Mesodermal cell (in vitro differentiated cells): Measurements from ENCODE around the gene PPP1R37.
"Not testable (repeated sequence)": the region's sequence is repeated elsewhere in the genome, so short reads cannot be mapped to it uniquely, and the experiment has no call there.

ENCODE experiments used
- H3K27ac ChIP-seq: 2 replicates; pipeline ENCODE4 v1.7.0; 2013; ENCODE audit warnings: mild to moderate bottlenecking, low read depth, low read length, moderate library complexity; ENCODE audit not compliant: severe bottlenecking
- H3K36me3 ChIP-seq: 2 replicates; pipeline ENCODE4 v1.7.1; 2013; ENCODE audit warnings: mild to moderate bottlenecking, low read length, moderate library complexity; ENCODE audit not compliant: control insufficient read depth, insufficient read depth
- H3K4me1 ChIP-seq: one replicate; pipeline ENCODE4 v1.7.1; 2013; ENCODE audit warnings: mild to moderate bottlenecking, low read length; ENCODE audit not compliant: insufficient read depth, control insufficient read depth, poor library complexity, severe bottlenecking
- H3K4me3 ChIP-seq: 2 replicates; pipeline ENCODE4 v1.7.0; 2013; ENCODE audit warnings: low read length, control low read depth, mild to moderate bottlenecking; ENCODE audit not compliant: insufficient read depth, poor library complexity, severe bottlenecking; ENCODE audit errors: extremely low read depth
- H3K9me3 ChIP-seq: 2 replicates; pipeline ENCODE4 v1.7.1; 2013; ENCODE audit warnings: mild to moderate bottlenecking, low read length, moderate library complexity; ENCODE audit not compliant: control insufficient read depth
- WGBS, 2 experiments: methylation state at CpG; one replicate each; pipeline ENCODE4 v1.1.5; 2013; ENCODE audit warnings: missing lambda C conversion rate in 2 of 2; ENCODE audit not compliant: insufficient coverage in 2 of 2; 5-methylcytosine and 5-hydroxymethylcytosine counted together

The PPP1R37 gene

DNA sequence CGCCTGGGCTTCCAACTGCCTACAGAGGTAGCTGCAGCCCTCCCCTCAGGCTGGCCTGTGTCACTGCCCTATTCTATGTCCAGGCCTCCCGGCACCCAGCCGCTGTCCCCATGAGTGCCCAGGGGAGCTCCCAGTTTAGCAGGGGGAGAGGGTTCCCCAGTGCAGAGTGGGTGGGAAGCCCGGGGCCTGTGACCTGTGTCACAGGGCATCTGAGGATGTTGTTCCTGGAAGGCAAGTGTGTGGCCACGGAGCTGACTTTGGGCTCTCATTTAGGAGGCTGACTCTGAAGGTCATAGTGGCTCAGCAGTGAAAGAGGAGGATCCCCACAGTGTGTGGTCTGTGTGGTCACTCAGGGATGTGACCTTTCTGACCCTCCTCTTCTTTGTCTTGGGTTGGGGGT lies 25.1 kb downstream of the PPP1R37 start:
- no peaks in the 10 kb centered on the region for H3K9me3 ChIP-seq
- peaks cover 2% of the 10 kb centered on the region for H3K36me3 ChIP-seq
- no peak overlapping the region for H3K4me3 ChIP-seq
- no peaks in the 10 kb centered on the region for H3K4me1 ChIP-seq
- 94 to 100% methylated on average over 4 to 5 of the region's 5 CpGs for WGBS, 2 experiments
- no peak overlapping the region for H3K27ac ChIP-seq

DNA sequence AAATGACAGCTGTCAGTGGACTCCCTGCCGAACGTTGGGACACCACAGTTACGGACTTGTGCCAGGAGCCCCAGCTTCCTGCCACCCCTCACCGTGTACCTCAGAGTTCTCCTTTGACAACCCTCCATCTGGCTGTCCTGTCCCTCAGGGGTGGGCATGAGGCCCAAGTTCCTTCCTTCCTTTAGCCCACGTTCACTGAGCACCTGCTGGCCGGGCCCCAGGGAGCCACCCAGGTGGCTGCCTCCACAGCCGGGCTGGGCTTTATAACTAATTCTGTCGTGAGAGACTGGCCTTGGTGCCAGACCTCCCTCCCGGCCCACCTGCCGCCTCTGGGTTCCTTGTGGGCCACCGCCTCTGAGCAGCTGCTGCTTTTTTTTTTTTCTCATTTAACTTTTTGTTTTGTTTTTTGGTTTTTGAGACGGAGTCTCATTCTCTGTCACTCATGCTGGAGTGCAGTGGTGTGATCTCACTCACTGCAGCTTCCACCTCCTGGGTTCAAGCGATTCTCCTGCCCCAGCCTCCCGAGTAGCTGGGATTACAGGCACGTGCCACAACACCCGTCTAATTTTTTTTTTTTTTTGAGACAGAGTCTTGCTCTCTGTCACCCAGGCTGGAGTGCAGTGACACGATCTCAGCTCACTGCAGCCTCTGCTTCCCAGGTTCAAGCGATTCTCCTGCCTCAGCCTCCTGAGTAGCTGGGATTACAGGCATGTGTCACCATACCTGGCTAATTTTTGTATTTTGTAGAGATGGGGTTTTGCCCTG lies 25.8 kb downstream of the PPP1R37 start:
- H3K4me1 ChIP-seq, H3K9me3 ChIP-seq, H3K4me3 ChIP-seq, H3K36me3 ChIP-seq, H3K27ac ChIP-seq: not testable (repeated sequence)
- WGBS, 2 experiments, result 91 to 92% methylated on average over 15 of the region's 18 CpGs

DNA sequence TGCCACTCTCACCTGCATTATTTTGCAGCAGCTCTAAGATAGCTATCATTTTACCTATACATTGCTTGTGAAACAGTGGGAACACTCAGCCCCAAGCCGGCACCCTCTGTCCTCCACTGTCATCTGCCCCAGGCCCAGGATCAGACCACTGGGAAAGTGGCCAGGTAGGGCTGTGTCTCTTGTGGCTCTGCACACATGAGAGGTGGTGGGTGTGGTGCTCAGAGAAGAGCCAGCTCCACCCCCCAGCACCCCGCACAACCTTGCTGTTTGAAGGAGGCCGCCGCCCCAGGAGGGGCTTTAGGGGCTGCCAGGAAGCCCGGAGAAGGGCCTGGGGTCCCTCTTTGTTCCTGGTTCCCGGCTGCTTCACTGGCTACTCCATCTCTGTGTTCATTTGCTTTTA lies 26.6 kb downstream of the PPP1R37 start:
- 88 to 94% methylated on average over 3 to 5 of the region's 6 CpGs for WGBS, 2 experiments
- Histone ChIP-seq H3K36me3 (no peaks in the 10 kb centered on the region), H3K4me3 (no peak overlapping the region), H3K9me3 (no peaks in the 10 kb centered on the region), H3K4me1 (no peaks in the 10 kb centered on the region), H3K27ac (no peak overlapping the region)

DNA sequence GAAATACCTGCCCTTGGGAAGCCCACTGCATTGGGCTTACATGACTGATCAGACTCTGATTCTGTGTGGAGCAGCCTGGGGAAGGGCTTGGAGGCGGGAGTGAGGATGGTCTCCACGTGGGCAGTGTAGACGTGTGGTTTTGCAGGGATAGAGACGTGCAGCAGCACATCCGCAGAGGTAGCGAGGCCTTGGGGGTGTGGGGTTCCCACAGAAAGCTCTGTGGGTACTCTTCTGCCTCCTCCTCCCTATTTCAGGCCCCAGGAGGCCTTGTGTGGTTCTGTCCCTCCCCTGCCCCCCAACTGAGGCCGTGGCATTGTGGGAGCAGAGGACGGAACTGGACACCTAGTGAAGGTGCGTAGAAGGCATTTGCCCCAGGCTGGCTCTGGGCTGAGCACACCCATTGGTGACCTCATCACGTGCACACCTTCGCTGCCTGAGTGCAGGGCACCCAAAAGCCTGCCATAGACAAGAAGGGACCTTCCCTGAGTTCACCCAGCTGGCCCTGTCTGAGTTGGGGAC lies 28.9 kb downstream of the PPP1R37 start:
- H3K4me3 ChIP-seq, result no peak overlapping the region
- no peak overlapping the region for H3K27ac ChIP-seq
- WGBS, 2 experiments, result 95% methylated on average over 7 to 11 of the region's 11 CpGs
- no peaks in the 10 kb centered on the region for H3K9me3 ChIP-seq
- peaks cover 4% of the 10 kb centered on the region for H3K36me3 ChIP-seq
- H3K4me1 ChIP-seq, result peaks cover 6% of the 10 kb centered on the region

DNA sequence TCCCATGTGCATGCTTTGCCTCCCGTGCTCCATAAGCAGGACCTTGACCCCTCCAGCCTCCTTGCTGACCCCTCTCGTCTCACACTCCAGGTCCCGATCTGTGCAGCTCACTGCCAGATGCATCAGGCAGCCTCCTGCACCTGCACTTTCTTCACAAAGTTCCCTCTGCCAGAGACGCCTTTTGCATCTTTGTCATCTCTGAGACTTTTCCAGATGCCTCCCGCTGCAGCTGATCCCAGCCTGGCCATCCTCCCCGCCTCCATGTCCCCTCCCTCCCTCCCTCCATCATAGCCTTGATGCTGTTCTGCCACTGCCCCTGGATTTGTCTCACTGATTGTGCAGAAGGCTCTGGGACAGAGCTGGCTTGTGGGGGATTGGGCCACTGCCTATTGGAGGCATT lies 29.9 kb downstream of the PPP1R37 start:
- WGBS, 2 experiments, result 85 to 94% methylated on average over 3 to 6 of the region's 6 CpGs

DNA sequence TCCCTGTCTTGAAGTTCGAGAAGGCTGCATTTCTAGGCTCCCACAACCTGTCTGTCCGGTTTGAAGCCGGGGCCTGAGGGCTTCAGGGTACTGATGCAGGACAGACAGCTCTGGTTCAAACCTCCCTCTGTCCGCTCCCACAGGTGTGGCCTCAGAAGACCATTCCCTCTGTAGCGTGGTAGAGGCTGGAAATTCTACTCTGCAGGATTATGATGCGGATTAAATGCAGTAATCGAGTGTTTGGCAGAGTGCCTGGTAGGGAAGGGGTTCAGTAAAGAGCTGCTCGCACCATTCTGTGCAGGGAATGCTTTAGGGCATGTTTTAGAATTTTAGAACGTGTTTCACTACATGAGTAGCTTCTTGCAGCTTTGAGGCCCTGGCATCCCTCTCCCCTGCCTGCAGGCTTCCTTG lies 30.5 kb downstream of the PPP1R37 start:
- Histone ChIP-seq H3K27ac (no peak overlapping the region), H3K36me3 (peaks cover 8% of the 10 kb centered on the region), H3K4me1 (peaks cover 6% of the 10 kb centered on the region), H3K9me3 (no peaks in the 10 kb centered on the region), H3K4me3 (no peak overlapping the region)
- WGBS, 2 experiments, result 92 to 95% methylated on average over 8 to 9 of the region's 9 CpGs

More for the DNA sequence above, 29.9 kb downstream of the PPP1R37 start:
- Histone ChIP-seq H3K27ac (no peak overlapping the region), H3K4me1 (peaks cover 6% of the 10 kb centered on the region), H3K36me3 (peaks cover 5% of the 10 kb centered on the region), H3K9me3 (no peaks in the 10 kb centered on the region), H3K4me3 (no peak overlapping the region)

DNA sequence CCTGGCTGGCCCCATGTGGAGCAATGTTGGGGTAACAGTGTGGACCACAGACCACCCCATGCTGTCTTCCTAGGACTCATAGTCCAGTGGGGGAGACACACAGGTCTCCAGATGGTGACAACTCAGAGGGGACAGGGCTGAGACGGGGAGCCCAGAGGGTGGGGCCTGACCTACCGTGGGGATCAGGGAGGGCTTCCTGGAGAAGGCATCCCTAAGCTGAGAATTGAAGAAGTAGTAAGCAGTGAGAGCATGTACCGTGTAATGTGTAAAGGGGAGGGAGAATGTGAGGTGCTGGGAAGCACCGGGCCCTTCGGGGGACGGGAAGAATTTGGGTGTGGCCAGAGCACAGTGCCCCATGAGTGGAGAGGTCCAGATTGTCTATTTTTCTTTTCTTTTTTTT lies 31.0 kb downstream of the PPP1R37 start:
- H3K4me3 ChIP-seq, result no peak overlapping the region
- no peak overlapping the region for H3K27ac ChIP-seq
- peaks cover 14% of the 10 kb centered on the region for H3K36me3 ChIP-seq
- peaks cover 6% of the 10 kb centered on the region for H3K4me1 ChIP-seq
- H3K9me3 ChIP-seq, result no peaks in the 10 kb centered on the region
- 87 to 100% methylated on average over 1 to 2 of the region's 6 CpGs for WGBS, 2 experiments

DNA sequence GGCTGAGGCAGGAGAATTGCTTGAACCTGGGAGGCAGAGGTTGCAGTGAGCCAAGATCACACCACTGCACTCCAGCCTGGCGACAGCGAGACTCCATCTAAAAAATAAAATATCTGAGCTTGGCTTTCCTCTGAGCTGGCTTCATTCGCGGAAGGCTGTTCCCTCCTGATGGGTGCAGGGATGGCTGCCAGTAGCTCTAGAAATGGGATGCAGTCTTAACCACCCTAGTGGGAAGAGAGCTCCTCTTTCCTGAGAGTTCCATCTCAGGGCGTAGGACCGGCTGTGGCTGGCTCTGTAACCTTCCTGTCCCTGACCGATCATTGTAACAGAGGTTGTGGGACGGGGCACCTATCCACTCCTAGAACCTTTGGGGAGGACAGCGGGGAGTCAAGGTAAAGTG lies 32.4 kb downstream of the PPP1R37 start:
- Histone ChIP-seq H3K36me3 (peaks cover 21% of the 10 kb centered on the region), H3K4me1 (peaks cover 7% of the 10 kb centered on the region), H3K9me3 (no peaks in the 10 kb centered on the region), H3K4me3 (no peak overlapping the region), H3K27ac (no peak overlapping the region)
- 90 to 98% methylated on average over 7 of the region's 9 CpGs for WGBS, 2 experiments

DNA sequence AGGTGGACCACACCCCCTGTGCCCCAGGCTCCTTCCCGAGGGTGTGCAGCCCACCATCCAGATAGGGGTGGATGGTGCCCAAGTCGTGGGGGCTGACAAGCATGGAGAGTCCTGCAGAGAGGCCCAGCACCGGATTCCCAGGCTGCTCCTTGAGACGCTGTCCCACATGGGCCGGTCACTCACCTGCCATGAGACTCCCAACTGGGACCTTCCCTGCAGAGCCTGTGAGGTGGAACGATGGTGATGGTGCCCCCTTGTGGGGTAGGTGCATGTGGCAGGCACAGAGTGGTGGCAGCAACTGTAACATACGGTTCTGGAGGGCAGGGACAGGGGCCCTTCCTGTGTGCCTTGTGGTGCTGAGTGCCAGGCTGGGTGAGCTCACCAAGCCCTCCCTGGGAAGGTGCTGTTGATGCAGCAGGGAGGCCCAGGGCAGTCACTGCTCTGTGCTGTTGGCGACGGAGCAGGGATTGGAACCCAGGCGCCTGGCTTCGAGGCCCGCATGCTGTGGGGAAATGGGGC lies 33.1 kb downstream of the PPP1R37 start:
- H3K9me3 ChIP-seq, result no peaks in the 10 kb centered on the region
- peaks cover 11% of the 10 kb centered on the region for H3K4me1 ChIP-seq
- H3K27ac ChIP-seq, result no peak overlapping the region
- peaks cover 21% of the 10 kb centered on the region for H3K36me3 ChIP-seq
- H3K4me3 ChIP-seq, result no peak overlapping the region
- WGBS, 2 experiments, result 58 to 67% methylated on average over 9 to 12 of the region's 12 CpGs

DNA sequence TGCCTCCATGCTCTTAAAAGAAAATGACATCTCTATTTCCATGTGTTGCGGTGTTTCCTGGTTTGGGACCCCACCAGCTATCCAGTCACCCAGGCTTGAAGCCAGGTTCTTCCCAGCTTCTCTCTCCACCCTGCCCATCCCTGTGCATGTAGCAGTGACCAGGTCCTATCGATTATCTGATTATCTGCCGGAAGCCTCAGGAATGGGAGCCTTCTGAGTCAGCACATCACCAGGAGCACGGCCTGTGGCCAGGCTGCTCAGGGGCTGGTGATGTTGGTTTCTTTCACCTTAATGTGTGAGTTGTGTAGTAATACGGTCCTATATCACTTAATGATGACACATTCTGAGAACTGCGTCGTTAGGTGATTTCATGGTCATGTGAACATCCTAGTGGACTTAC lies 33.7 kb downstream of the PPP1R37 start:
- WGBS, 2 experiments, result 83 to 93% methylated on average over 6 to 7 of the region's 7 CpGs
- H3K9me3 ChIP-seq, result no peaks in the 10 kb centered on the region
- no peak overlapping the region for H3K4me3 ChIP-seq
- H3K4me1 ChIP-seq, result peaks cover 11% of the 10 kb centered on the region
- H3K36me3 ChIP-seq, result peaks cover 21% of the 10 kb centered on the region
- no peak overlapping the region for H3K27ac ChIP-seq

DNA sequence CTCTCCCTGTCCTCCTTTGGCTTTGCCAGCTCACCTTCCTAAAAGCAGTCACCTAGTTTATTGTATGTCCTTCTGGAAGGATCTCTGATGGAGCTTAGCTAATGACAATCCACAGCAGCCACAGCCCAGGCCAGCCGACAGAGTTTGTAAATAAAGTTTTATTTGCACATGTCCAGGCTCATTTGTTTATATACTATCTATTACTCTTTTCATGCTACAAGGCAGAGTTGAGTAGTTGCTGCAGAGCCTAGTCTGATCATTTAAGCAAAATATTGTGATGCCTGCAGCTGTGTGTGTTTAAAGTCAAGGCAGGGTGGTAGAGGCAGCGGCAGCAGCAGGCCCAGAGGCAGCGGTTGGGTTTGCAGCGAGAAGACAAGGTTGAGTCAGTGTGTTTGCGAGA lies 35.2 kb downstream of the PPP1R37 start:
- Histone ChIP-seq H3K36me3 (peaks cover 24% of the 10 kb centered on the region), H3K9me3 (no peaks in the 10 kb centered on the region), H3K27ac (no peak overlapping the region), H3K4me1 (peaks cover 11% of the 10 kb centered on the region), H3K4me3 (no peak overlapping the region)
- 85 to 86% methylated on average over 4 of the region's 5 CpGs for WGBS, 2 experiments
